Measurements from ENCODE around the gene ANP32B. TPM values are rescaled to one million over a fixed set of nuclear protein-coding genes. Genes with fewer than 3 reads are reported as not detected.
"Not testable (repeated sequence)": the region's sequence is repeated elsewhere in the genome, so short reads cannot be mapped to it uniquely, and the experiment has no call there.

Gene ANP32B
- total and polyA plus RNA-seq, 9 donors = 18.6 to 198 (median 159) TPM

GRCh38 chr9:97943308-97943855, 39.8 kb upstream of the ANP32B start:
- Histone ChIP-seq H3K4me1 (ENCODE audit: control insufficient read depth, insufficient read depth, low read length) (no peaks in the 10 kb centered on the region), H3K27me3 (ENCODE audit: control insufficient read depth, insufficient read depth, low read length) (peaks cover 5% of the 10 kb centered on the region), H3K9me3 (replicated peaks; ENCODE audit: control insufficient read depth, low read depth, low read length) (no peaks in the 10 kb centered on the region), H3K36me3 (ENCODE audit: control insufficient read depth, insufficient read depth, low read length) (no peaks in the 10 kb centered on the region), H3K4me3 (ENCODE audit: low read length) (no peak overlapping the region), H3K27ac (ENCODE audit: low read length) (no peak overlapping the region)
- no peak for DNase-seq

DNA sequence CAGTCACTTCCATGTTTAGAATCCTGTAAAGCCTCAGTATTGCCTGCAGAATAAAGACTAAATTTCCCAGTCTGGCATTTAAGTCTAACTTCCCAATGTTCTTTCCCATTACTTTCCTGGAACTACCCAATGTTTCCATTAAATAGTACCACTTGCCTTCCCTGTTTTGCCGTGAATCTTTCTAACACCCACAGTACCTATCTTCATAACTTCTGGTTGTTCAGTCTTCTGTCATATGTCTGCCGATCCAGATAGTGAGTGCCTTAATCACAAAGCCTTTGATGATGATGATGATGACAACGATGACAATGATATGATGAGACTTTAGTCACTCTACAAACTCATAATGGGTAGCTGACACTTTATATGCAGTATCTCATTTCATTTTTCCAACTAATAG, 38.5 kb upstream of the ANP32B start:
- Histone ChIP-seq H3K4me3 (ENCODE audit: low read length) (no peak overlapping the region), H3K27ac (ENCODE audit: low read length) (no peak overlapping the region), H3K9me3 (replicated peaks; ENCODE audit: control insufficient read depth, low read depth, low read length) (no peaks in the 10 kb centered on the region), H3K27me3 (ENCODE audit: control insufficient read depth, insufficient read depth, low read length) (peaks cover 4% of the 10 kb centered on the region), H3K36me3 (ENCODE audit: control insufficient read depth, insufficient read depth, low read length) (no peaks in the 10 kb centered on the region), H3K4me1 (ENCODE audit: control insufficient read depth, insufficient read depth, low read length) (no peaks in the 10 kb centered on the region)
- no peak for DNase-seq
- WGBS (ENCODE audit: insufficient coverage) = 71% methylated on average over 1 of the region's 3 CpGs

DNA sequence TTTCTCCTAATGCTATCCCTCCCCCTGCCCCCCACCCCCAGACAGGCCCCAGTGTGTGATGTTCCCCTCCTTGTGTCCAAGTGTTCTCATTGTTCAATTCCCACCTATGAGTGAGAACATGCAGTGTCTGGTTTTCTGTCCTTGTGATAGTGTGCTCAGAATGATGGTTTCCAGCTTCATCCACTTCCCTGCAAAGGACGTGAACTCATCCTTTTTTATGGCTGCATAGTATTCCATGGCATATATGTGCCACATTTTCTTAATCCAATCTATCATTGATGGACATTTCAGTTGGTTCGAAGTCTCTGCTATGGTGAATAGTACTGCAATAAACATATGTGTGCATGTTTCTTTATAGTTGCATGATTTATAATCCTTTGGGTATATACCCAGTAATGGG, 37.7 kb upstream of the ANP32B start:
- no CpG with 5 or more reads among the region's 2 CpGs for WGBS (ENCODE audit: insufficient coverage)
- not testable (repeated sequence) for DNase-seq; H3K27ac ChIP-seq (ENCODE audit: low read length)

DNA sequence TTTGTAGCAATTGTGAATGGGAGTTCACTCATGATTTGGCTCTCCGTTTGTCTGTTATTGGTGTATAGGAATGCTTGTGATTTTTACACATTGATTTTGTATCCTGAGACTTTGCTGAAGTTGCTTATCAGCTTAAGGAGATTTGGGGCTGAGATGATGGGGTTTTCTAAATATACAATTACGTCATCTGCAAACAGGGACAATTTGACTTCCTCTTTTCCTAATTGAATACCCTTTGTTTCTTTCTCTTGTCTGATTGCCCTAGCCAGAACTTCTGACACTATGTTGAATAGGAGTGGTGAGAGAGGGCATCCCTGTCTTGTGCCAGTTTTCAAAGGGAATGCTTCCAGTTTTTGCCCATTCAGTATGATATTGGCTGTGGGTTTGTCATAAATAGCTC, 36.0 kb upstream of the ANP32B start:
- H3K27ac ChIP-seq (ENCODE audit: low read length); H3K36me3 ChIP-seq (ENCODE audit: control insufficient read depth, insufficient read depth, low read length); H3K9me3 ChIP-seq (replicated peaks; ENCODE audit: control insufficient read depth, low read depth, low read length); H3K27me3 ChIP-seq (ENCODE audit: control insufficient read depth, insufficient read depth, low read length); H3K4me3 ChIP-seq (ENCODE audit: low read length); DNase-seq; H3K4me1 ChIP-seq (ENCODE audit: control insufficient read depth, insufficient read depth, low read length): not testable (repeated sequence)
- WGBS (ENCODE audit: insufficient coverage) = no CpG with 5 or more reads among the region's 2 CpGs

More for the DNA sequence above, 37.7 kb upstream of the ANP32B start:
- H3K27me3 ChIP-seq (ENCODE audit: control insufficient read depth, insufficient read depth, low read length); H3K4me3 ChIP-seq (ENCODE audit: low read length); H3K9me3 ChIP-seq (replicated peaks; ENCODE audit: control insufficient read depth, low read depth, low read length); H3K36me3 ChIP-seq (ENCODE audit: control insufficient read depth, insufficient read depth, low read length); H3K4me1 ChIP-seq (ENCODE audit: control insufficient read depth, insufficient read depth, low read length): not testable (repeated sequence)

DNA sequence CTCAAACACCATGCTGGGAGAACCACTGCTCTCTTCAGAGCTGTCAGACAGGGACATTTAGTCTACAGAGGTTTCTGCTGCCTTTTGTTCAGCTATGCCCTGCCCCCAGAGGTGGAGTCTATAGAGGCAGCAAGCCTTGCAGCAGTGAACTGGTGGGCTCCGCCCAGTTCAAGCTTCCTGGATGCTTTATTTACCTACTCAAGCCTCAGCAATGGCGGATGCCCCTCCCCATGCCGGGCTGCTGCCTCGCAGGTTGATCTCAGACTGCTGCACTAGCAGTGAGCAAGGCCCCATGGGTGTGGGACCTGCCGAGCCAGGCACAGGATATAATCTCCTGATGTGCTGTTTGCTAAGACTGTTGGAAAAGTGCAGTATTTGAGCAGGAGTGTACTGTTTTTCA, 32.3 kb upstream of the ANP32B start:
- not testable (repeated sequence) for H3K4me1 ChIP-seq (ENCODE audit: control insufficient read depth, insufficient read depth, low read length); DNase-seq; H3K36me3 ChIP-seq (ENCODE audit: control insufficient read depth, insufficient read depth, low read length); H3K27me3 ChIP-seq (ENCODE audit: control insufficient read depth, insufficient read depth, low read length); H3K9me3 ChIP-seq (replicated peaks; ENCODE audit: control insufficient read depth, low read depth, low read length); H3K27ac ChIP-seq (ENCODE audit: low read length); H3K4me3 ChIP-seq (ENCODE audit: low read length)
- WGBS (ENCODE audit: insufficient coverage) = 65% methylated on average over 5 of the region's 5 CpGs

DNA sequence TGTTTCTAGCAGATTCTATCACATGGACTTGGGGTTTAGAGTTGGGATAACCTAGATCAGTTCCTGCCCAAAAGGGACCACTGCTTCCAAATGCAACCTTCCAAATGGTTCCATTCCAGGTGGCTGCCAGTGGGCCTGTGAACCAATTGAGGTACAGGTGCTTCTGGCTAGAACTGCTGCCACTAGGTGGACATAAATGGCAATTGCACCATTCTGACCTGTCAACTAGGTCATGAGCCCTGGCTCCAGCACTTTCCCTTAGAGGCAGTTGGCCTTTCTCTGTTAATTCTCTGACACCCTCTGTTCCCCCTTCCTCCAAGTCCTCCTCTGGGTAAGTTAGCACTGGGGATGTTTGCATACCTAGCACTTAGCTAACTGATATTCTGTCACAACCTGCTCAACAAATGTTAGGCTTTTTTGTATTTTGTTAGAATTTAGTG, 28.6 kb upstream of the ANP32B start:
- no peaks in the 10 kb centered on the region for H3K4me1 ChIP-seq (ENCODE audit: control insufficient read depth, insufficient read depth, low read length)
- H3K27me3 ChIP-seq (ENCODE audit: control insufficient read depth, insufficient read depth, low read length) = peaks cover 2% of the 10 kb centered on the region
- no peaks in the 10 kb centered on the region for H3K9me3 ChIP-seq (replicated peaks; ENCODE audit: control insufficient read depth, low read depth, low read length)
- no peaks in the 10 kb centered on the region for H3K36me3 ChIP-seq (ENCODE audit: control insufficient read depth, insufficient read depth, low read length)
- DNase-seq = no peak
- H3K4me3 ChIP-seq (ENCODE audit: low read length) = no peak overlapping the region
- no peak overlapping the region for H3K27ac ChIP-seq (ENCODE audit: low read length)

GRCh38 chr9:97956331-97956730, 26.8 kb upstream of the ANP32B start:
- Histone ChIP-seq H3K9me3 (replicated peaks; ENCODE audit: control insufficient read depth, low read depth, low read length) (no peaks in the 10 kb centered on the region), H3K36me3 (ENCODE audit: control insufficient read depth, insufficient read depth, low read length) (no peaks in the 10 kb centered on the region), H3K4me1 (ENCODE audit: control insufficient read depth, insufficient read depth, low read length) (no peaks in the 10 kb centered on the region), H3K27me3 (ENCODE audit: control insufficient read depth, insufficient read depth, low read length) (no peaks in the 10 kb centered on the region), H3K27ac (ENCODE audit: low read length) (no peak overlapping the region), H3K4me3 (ENCODE audit: low read length) (no peak overlapping the region)
- DNase-seq = no peak

DNA sequence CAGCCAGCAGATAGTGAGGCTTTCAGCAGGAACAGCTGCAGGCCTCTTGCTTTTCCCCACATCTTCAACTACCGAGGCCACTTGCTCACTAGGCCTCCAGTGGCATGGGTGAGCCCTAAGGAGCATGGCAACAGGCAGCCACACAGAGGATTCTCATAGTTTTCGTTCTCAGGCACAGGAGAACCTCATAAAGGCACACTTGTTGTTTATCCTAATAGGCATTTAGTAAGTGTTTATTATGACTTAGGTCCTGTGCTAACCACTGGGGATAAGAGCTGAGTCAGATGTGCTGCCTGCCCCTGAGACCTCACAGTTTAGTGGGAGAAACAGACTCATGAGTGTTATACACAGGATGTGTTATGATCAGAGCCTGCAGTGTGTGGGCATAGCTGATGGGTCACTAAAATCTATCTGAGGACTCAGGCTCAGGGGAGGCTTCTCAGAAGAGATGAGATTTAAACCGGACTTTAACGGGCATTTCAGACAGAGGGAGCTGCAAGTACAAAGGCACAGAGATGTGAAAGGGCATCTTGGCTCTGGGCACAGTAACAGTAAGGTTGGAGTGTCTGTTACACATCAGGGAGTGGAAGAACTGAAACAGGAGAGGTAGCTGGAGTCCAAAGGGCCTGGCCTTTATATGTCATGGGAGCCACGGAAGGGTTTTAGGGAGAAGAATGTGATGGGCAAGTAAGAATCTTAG, 24.2 kb upstream of the ANP32B start:
- H3K27ac ChIP-seq (ENCODE audit: low read length) = no peak overlapping the region
- no peaks in the 10 kb centered on the region for H3K9me3 ChIP-seq (replicated peaks; ENCODE audit: control insufficient read depth, low read depth, low read length)
- H3K4me3 ChIP-seq (ENCODE audit: low read length) = no peak overlapping the region
- WGBS (ENCODE audit: insufficient coverage) = 40% methylated on average over 5 of the region's 5 CpGs
- H3K4me1 ChIP-seq (ENCODE audit: control insufficient read depth, insufficient read depth, low read length) = no peaks in the 10 kb centered on the region
- no peaks in the 10 kb centered on the region for H3K27me3 ChIP-seq (ENCODE audit: control insufficient read depth, insufficient read depth, low read length)
- DNase-seq = no peak
- H3K36me3 ChIP-seq (ENCODE audit: control insufficient read depth, insufficient read depth, low read length) = no peaks in the 10 kb centered on the region

- no peaks in the 10 kb centered on the region for H3K27me3 ChIP-seq (ENCODE audit: control insufficient read depth, insufficient read depth, low read length)
- H3K9me3 ChIP-seq (replicated peaks; ENCODE audit: control insufficient read depth, low read depth, low read length) = no peaks in the 10 kb centered on the region
- H3K4me3 ChIP-seq (ENCODE audit: low read length) = no peak overlapping the region
- H3K4me1 ChIP-seq (ENCODE audit: control insufficient read depth, insufficient read depth, low read length) = no peaks in the 10 kb centered on the region
- H3K36me3 ChIP-seq (ENCODE audit: control insufficient read depth, insufficient read depth, low read length) = no peaks in the 10 kb centered on the region
- no peak for DNase-seq
- H3K27ac ChIP-seq (ENCODE audit: low read length) = no peak overlapping the region
Measured at GRCh38 chr9:97959585-97959984, 23.6 kb upstream of the ANP32B start.

DNA sequence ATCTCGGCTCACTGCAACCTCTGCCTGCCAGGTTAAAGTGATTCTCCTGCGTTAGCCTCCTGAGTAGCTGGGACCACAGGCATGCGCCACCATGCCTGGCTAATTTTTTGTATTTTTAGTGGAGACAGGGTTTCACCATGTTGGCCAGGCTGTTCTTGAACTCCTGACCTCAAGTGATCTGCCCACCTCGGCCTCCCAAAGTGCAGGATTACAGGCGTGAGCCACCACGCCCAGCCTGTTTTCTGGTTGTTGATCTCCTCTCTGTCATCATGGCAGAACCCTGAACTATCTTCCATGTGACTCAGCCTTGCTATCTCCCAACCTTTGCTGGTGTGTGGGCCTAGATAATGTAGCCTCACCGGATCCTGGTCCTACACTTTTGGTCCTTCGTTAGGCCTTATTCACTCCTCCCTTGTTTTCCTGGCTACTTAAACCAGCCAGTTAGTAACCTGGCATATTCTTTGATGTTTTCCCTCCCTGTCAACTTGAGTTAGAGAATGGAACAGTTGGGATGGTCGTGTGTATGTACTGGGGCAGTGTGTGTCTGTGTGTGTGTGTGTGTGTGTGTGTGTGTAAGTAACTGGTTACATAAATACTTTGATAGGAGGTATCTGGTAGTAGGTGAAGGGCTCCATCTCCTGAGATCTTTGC, 22.3 kb upstream of the ANP32B start:
- H3K4me3 ChIP-seq (ENCODE audit: low read length); H3K27ac ChIP-seq (ENCODE audit: low read length); H3K4me1 ChIP-seq (ENCODE audit: control insufficient read depth, insufficient read depth, low read length); DNase-seq; H3K27me3 ChIP-seq (ENCODE audit: control insufficient read depth, insufficient read depth, low read length); H3K9me3 ChIP-seq (replicated peaks; ENCODE audit: control insufficient read depth, low read depth, low read length); H3K36me3 ChIP-seq (ENCODE audit: control insufficient read depth, insufficient read depth, low read length): not testable (repeated sequence)
- 70% methylated on average over 5 of the region's 9 CpGs for WGBS (ENCODE audit: insufficient coverage)

Data from muscle of leg (tissue), 11 donors.